ENCODE data around the gene RALGAPB.
"Not testable (repeated sequence)": the region's sequence is repeated elsewhere in the genome, so short reads cannot be mapped to it uniquely, and the experiment has no call there.

RALGAPB gene

DNA sequence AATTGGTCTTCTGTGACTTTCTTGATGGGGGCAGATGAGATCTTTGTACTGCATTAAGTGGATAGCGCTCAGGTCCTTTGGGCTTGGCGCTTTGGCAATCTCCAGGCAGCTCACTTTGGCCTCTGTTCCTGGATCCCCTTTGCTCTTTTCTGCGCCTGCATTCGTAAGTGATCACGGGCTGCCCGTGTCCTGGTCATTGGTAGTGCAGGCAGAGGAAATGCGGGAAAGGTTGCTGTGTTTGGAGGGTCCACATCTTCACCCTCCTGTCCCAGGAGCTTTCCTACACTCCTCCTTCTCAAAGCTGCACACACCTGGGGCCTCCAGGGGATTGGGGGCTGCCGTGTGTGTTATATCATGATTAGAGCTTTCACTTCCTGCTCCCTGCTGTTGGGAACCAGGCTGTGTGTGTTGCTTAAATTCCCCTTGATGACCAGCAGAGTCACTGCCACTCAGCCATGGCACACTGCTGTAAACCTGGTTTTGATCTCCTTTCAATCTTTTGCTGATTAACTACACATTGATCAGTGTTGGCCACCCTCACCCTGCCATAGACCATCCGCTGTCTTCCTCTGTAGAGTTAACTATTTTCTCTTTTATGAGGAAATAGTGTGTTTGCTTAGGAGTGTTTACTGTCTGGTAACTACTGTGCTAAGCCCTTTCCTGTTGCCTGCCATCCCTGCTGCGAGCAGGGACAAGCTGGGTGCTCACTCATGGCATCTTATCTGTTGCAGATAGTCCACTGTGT is 24.5 kb upstream of the RALGAPB start:
- no peak for DNase-seq

DNA sequence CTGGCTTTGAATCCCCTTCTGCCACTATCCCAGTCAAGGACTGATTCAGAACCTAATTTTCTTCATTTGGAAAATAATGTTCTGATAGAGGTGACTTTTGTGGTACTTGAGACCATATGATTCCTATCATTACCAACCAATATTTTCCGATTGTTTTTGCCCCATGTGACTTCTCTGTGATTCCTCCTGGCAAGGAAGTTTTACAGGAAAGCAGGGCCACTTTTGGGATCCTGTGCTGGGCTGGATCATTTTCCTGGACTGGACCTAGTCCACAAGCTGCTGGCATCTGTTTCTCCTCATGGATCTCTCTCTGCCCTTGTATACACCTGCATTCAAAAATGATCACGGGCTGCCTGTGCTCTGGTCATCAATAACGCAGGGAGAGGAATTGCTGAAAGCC is 23.6 kb upstream of the RALGAPB start:
- DNase-seq = no peak

DNA sequence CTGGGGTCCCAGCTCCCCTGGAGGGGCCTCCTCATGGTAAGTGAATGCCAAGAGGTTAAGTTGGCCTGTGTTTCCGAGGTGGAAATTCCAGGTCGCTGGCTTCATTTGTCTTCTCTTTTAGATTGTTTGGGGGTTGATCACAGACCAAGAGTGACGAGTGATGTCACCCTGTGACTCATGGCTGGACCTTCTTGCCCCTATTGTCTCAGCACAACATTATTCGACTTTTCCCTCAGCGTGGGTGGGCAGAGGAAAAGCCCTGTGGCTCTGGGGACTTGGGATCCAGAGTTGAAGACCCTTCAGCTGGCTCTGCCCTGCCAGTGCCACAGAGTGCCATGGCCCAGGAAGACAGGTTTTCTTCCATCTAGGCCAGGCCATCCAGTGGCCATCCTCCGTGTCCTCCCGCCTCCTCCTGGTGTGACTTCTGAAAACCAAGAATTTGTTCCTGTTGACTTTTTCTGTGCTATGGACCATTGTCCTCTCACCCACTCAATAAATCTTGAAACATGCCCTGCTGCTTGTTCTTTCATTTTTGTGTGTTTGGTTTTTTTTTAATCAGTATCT is 22.1 kb upstream of the RALGAPB start:
- no peak for DNase-seq

DNA sequence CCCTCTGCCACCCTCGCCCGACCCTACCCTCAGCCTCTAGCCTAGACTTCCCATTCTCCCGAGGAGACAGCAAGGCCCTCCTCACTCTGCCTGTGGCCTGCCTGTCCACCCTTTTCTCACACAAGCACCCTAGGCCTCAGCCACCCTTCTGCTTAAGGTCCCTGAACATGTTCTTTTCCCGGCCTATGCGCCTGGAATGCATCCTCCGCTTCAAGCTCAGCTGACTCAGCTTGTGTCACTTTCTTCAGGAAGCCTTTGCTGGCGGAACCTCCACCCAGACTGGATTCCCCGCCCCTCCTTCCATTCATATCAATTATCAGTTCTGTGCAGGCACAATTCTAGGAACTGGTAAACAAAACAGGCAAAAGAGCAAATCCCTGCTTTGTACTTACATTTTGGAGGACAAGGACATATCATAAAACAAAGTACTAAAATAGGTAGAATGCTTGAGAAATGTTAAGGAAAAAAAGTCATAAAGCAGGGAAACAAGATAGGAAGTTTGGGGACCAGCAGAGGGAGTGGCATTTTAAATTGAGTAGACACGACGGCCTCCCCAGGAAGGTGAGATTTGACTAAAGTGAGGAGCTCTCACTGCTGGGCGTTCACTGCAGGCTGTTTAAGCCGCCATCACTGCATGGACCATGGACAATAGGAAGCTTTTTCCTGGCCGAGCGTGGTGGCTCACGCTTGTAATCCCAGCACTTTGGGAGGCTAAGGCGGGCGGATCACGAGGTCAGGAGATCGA is 19.6 kb upstream of the RALGAPB start:
- no peak for DNase-seq

DNA sequence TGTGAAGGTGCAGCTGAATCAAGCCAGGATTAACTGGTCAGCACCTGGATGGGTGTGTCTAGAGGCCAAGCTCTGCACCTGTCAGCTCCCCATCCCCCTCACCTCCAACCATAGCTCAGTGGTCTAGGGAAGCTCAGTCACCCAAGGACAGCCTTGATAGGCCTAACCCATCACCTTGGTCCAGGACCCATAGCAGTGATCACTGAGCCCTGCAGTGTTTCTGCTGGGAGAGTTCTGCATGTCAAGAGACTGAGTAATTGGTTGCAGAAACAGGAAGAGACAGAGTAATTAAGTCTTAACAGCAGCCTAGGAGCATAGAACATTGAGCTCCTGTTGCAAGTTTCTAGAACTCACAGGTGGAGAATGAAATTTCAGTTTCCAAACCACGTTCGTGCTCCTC is 18.7 kb upstream of the RALGAPB start:
- DNase-seq = peak; percentile 60

DNA sequence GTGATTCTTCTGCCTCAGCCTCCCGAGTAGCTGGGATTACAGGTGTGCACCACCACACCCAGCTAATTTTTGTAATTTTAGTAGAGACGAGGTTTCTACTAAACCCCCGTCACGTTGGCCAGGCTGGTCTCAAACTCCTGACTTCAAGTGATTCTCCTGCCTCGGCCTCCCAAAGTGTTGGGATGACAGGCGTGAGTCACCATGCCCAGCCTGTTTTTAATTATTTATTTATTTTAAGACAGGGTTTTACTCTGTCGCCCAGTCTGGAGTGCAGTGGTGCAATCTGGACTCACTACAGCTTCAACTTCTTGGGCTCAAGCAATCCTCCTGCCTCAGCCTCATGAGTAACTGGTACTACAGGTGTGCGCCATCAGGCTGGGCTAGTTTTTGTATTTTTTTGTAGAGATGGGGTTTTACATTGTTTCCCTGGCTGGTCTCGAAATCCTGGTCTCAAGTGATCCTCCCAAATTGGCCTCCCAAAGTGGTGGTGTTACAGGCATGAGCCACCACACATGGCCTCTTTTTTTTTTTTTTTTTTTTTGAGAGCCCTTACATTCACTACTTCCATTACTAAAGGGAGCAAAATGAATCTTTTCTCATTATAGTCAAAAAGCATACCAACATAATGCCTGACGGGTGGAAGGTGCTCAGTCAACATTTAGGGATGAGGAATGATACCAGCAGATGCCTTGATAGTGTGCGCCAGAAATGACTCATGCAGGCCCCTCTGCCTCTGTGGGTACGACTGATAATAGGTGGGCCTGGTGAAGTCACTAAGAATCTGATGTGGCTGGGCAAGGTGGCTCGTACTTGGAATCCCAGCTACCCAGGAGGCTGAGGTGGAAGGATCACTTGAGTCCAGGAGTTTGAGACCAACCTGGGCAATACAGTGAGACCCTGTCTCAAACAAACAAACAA is 17.8 kb upstream of the RALGAPB start:
- no peak for DNase-seq

DNA sequence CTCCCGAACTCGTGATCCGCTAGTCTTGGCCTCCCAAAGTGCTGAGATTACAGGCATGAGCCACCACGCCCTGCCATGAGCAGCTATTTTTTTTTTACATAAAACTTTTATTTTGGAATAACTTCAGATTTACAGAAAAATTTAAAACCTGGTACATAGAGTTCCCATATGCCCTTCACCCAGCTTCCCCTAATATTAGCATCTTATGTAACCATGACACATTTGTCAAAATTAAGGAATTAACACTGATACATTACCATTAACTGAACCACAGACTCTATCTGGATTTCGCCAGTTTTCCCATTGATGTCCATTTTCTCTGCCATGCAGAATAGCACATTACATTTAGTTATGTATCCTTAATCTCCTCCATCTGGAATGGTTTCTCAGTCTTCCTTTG is 14.3 kb upstream of the RALGAPB start:
- no peak for DNase-seq

DNA sequence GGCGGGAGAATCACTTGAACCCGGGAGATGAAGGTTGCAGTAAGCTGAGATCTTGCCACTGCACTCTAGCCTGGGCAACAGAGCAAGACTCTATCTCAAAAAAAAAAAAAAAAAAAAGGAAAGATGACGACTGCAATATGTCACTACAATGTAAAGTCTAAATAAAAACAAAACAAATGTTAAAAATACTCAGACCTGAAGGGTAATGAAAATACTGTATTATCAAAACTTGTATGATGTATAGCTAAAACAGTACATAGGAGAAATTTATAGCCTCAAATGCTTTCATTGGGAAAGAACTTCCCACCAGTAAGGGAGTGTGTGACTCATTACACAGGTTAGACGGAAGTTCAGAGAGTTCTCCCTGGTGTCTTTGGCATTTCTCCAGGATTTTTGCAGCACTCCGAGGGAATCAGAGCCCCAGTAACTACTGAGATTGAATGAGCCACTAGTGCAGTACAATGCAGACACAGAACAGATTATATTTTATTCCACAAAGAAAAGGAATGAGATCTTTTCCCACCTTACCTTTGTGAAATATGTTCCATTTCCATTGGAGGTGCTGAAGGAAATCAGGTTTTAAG is 12.5 kb upstream of the RALGAPB start:
- peak; percentile 91 for DNase-seq

DNA sequence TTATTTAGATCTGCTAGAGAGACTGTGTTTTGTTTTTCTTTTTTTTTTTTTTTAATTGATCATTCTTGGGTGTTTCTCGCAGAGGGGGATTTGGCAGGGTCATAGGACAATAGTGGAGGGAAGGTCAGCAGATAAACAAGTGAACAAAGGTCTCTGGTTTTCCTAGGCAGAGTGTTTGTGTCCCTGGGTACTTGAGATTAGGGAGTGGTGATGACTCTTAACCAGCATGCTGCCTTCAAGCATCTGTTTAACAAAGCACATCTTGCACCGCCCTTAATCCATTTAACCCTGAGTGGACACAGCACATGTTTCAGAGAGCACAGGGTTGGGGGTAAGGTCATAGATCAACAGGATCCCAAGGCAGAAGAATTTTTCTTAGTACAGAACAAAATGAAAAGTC is 12.0 kb upstream of the RALGAPB start:
- not testable (repeated sequence) for DNase-seq

DNA sequence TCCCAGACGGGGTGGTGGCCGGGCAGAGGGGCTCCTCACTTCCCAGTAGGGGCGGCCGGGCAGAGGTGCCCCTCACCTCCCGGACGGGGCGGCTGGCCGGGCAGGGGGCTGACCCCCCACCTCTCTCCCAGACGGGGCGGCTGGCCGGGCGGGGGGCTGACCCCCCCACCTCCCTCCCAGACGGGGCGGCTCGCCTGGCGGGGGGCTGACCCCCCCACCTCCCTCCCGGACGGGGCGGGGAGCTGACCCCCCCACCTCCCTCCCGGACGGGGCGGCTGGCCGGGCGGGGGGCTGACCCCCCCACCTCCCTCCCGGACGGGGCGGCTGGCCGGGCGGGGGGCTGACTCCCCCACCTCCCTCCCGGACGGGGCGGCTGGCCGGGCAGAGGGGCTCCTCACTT is 11.5 kb upstream of the RALGAPB start:
- DNase-seq = not testable (repeated sequence)

DNA sequence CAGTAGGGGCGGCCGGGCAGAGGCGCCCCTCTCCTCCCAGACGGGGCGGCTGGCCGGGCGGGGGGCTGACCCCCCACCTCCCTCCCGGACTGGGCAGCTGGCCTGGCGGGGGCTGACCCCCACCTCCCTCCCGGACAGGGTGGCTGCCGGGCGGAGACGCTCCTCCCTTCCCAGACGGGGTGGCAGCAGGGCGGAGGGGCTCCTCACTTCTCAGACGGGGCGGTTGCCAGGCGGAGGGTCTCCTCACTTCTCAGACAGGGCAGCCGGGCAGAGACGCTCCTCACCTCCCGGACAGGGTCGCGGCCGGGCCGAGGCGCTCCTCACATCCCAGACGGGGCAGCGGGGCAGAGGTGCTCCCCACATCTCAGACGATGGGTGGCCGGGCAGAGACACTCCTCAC is 11.1 kb upstream of the RALGAPB start:
- DNase-seq = not testable (repeated sequence)

DNA sequence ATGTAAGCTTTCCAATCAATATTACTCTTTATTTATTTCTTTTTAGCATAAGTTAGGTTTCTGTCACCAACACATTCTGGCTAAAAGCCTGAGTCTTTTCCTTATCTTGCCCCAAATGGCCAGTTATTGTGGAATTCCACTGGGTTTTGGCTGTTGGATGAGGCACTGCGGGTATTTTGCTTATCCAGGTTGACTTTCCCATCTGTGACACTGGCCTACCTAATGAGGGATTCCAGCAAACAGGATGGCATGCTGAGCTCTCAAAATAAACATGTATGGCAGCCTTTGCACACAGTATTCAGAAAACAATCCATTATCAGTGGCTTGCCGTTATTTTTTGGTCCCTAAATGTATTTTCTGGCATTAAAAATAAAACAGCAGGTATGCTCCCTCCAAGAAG is 6.5 kb upstream of the RALGAPB start:
- DNase-seq = no peak

DNA sequence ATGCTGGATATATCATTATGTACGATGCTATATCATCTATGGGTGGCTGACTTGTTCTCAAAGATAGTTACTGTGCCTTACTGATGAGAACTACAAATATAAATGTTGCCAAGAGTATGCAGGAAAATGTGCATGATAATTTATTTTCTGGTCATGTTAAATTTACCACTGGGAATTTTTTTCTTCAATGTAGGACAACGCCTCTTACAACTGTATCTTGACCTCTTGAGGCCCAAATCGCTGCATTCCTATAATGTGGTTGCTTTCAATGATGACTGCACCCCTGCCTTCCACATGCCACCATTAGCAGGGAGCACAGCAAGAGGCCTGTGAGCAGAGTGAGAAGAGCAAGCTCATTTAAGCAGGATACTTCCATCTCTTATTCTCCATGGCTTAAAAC is 5.7 kb upstream of the RALGAPB start:
- DNase-seq = no peak

DNA sequence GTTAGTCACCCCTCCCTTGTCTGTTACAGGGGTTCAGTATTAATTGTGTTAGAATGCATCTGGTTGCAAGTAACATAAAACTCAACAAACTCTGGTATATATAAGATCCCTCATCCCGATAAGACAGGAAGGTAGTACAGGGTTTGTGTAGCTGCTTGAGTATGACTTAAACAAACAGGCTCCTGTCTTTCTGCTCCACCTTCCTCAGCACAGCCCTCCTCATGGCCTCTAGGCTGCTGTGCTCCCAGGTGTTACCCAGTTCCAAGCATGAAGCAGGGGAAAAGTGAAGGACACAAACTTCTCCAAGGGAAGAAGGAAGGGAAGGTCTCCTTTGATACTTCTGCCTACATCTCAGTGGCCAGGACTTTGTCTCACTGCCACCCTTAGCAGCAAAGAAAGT is 1.4 kb upstream of the RALGAPB start:
- no peak for DNase-seq

DNA sequence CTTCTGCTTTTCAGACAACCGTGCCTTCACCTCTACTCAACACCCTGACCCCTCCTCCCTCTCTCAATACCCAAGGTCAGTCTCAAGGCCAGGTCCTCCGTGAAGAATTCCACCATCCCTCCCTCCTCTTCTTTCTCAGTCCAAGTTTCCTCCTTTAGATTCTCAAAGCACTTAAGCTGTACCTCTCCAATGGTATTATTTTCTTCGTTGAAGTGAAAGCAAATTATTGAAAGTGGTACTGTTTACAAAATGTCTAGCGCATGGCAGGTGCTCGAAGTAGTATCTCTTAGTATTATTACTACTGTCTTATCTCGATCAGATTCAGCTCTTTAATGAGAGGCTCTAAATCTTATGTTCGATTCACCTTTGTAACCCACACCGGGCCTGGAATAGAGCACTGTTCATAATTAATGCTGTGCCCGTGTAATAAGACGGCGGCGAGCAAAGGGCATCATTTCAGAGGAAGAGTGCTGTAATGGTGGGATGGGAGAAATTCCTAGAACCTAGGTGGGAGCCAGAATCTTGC is 593 bp upstream of the RALGAPB start:
- no peak for DNase-seq

DNA sequence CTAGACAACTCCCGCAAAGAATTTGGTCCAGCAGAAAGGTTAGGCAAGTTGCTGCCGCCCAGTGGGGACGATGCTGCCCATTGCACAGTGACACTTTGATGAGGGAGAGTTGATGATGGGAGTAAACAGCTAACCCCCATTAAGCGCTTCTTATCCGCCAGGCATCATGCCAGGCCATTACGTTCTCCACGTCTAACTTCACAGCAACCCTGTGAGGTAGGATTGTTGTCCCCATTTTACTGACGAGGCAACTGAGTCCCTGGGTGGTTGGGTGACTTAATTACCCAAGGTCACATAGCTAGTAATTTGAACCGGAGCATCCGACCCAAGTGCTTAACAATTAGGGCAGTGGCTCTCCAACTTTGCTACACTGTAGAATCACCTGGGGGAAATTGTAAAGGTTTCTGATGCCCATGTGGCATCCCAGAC is 738 bp downstream of the RALGAPB start:
- no peak for DNase-seq

DNA sequence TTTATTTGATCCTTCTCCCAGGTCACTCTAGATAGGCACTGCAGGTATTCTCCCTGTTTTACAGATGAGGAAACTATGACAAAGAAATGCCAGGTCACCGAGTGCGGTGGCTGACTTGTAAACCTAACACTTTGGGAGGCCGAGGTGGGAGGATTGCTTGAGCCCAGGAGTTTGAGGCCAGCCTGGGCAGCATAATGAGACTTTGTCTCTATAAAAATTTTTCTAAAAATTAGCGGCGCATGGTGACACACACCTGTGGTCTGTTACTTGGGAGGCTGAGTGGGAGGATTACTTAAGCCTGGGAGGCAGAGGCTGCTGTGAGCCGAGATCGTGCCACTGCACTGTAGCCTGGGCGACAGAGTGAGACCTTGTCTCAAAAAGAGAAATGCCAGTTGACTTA is 5.1 kb downstream of the RALGAPB start:
- no peak for DNase-seq

DNA sequence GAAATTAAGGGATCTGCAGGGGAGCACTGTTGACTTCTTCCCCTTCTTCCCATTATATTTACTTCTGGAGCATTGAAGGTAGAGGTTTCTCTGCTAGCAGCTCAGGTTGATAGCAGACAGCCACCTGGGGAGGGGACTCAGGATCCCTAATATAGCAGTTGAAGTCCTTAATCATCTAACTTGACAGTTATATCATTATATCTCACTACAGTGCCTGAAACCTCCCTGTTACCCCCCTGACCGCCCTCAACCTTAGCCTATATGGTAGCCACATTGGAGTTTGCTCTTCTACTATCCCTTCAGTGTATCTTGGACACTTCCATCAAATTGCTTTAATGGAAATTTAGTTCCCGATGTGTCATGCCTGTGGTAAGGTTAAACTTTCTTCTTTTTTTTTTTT is 7.0 kb downstream of the RALGAPB start:
- no peak for DNase-seq

DNA sequence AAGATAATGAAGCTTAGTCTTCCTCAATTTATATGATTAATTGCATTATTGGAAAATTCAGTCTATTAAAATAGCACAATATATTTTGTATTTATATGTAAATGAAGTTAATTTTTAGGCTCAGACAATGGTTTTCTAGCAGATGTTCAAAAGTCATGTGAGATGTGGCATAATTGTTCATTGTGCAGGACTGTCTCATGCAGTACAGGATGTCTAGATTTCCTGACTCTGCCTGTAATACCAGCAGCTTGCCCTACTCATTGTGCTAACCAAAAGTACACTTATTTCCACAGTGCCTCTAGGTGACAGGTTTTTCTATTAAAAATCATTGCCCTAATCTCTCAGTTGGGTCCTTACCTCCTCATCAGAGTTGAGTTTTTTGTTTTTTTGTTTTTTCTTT is 12.4 kb downstream of the RALGAPB start:
- no peak for DNase-seq

DNA sequence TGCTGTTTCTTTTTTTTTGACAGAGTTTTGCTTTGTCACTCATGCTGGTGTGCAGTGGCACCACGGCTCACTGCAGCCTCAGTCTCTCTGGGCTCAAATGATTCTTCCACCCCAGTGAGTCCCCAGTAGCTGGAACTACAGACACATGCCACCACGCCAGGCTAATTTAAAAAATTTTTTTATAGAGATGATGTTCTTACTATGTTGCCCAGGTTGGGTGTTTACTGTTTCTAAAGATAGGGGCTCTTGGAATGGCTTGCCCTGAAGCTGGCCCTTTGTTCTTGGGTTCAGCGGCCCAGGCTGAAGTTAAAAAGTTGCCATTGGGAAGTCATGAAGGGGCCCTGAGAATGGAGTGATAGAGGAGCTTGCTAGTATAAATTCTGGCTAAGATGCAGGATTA is 16.5 kb downstream of the RALGAPB start:
- DNase-seq = no peak

DNA sequence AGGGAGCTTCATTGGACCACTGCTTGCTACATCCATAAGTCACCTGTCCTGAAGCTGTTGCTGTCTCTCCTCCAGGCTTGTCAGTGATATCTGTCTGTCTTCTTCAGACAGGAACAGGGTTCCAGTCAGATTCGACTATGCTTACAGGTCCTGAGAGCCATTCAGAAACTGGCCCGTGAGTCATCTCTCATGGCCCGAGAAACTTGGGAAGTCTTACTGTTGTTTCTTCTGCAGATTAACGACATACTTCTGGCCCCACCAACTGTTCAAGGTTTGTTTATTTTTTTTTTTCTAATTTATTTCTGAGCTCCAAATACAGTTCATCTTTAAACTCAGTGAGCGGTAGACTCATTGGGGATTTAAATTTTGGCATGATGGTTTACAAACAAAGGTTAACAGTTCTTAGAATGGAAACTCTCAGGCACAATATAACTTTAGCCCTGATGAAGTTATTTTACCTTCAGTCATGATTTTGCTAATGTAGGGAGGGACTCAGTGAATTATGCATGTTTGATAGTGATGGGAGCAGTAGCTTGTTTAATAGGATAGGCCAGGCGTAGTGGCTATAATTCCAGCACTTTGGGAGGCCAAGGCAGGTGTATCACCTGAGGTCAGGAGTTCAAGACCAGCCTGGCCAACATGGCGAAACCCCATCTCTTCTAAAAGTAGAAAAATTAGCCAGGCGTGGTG is 24.7 kb downstream of the RALGAPB start:
- DNase-seq = no peak

DNA sequence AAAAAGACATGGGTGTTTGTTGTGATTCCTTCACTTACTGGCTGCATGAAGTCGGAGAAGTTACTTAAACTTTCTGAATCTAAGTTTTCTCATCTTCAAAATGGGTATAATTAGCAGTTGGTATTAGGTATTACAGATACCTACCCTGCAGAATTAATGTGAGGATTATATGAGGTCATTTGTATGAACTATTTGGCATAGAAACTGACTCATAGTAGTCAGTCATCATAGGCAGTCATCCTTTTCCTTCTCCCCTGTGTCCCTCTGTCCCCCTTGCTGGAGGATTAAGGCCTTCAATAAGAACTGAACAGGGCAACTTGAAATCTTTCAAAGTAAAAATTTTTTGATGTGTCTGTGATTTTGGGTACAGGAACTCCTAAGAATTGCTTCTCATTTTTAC is 26.3 kb downstream of the RALGAPB start:
- no peak for DNase-seq
